H9 (cell line): Measurements from ENCODE around the gene NQO1. TPM values are rescaled to one million over a fixed set of nuclear protein-coding genes. Genes with fewer than 3 reads are reported as not detected.

Experiments used
- DNase-seq: peaks from one replicate; pipeline ENCODE4 v3.0.0-alpha.2; 2017
- H2AFZ ChIP-seq: one replicate; pipeline ENCODE4 v1.6.1; 2013; ENCODE audit warnings: mild to moderate bottlenecking, low read length, control low read depth, moderate library complexity
- H2AK5ac ChIP-seq: 2 replicates; pipeline ENCODE4 v1.6.1; 2013; ENCODE audit warnings: low read length, control low read depth, mixed read lengths; ENCODE audit not compliant: insufficient read length
- H2BK120ac ChIP-seq: one replicate; pipeline ENCODE4 v1.6.1; 2013; ENCODE audit warnings: low read depth, mild to moderate bottlenecking, low read length, control low read depth, inconsistent platforms; ENCODE audit not compliant: poor library complexity, severe bottlenecking
- H2BK12ac ChIP-seq: 2 replicates; pipeline ENCODE4 v1.6.1; 2013; ENCODE audit warnings: low read length, control low read depth, mixed read lengths, low read depth; ENCODE audit not compliant: insufficient read length
- H2BK15ac ChIP-seq: 2 replicates; pipeline ENCODE4 v1.6.1; 2013; ENCODE audit warnings: low read depth, low read length, control low read depth
- H2BK20ac ChIP-seq: one replicate; pipeline ENCODE4 v1.6.1; 2013; ENCODE audit warnings: low read depth, mild to moderate bottlenecking, low read length, control low read depth, inconsistent platforms; ENCODE audit not compliant: poor library complexity, severe bottlenecking
- H2BK5ac ChIP-seq: 2 replicates; pipeline ENCODE4 v1.6.1; 2013; ENCODE audit warnings: low read length, control low read depth, mixed read lengths; ENCODE audit not compliant: insufficient read length
- H3K14ac ChIP-seq: 2 replicates; pipeline ENCODE4 v1.6.1; 2013; ENCODE audit warnings: low read length, control low read depth; ENCODE audit not compliant: insufficient read depth
- H3K18ac ChIP-seq: 2 replicates; pipeline ENCODE4 v1.6.1; 2013; ENCODE audit warnings: low read depth, mild to moderate bottlenecking, mixed read lengths, low read length, control low read depth; ENCODE audit not compliant: insufficient read length
- H3K23ac ChIP-seq: 2 replicates; pipeline ENCODE4 v1.6.1; 2013; ENCODE audit warnings: low read length, control low read depth, mixed read lengths, low read depth; ENCODE audit not compliant: insufficient read length
- H3K23me2 ChIP-seq: 2 replicates; pipeline ENCODE4 v1.6.1; 2013; ENCODE audit warnings: low read depth, mild to moderate bottlenecking, mixed read lengths, low read length, control low read depth; ENCODE audit not compliant: insufficient read length, poor library complexity, severe bottlenecking
- H3K27ac ChIP-seq: 2 replicates; pipeline ENCODE4 v1.5.1; 2013; ENCODE audit warnings: low read length, control low read depth, mixed read lengths, low read depth; ENCODE audit not compliant: insufficient read length
- H3K27me3 ChIP-seq: 2 replicates; pipeline ENCODE4 v1.6.1; 2013; ENCODE audit warnings: low read length, control low read depth, inconsistent platforms; ENCODE audit not compliant: insufficient read depth
- H3K4ac ChIP-seq: 2 replicates; pipeline ENCODE4 v1.6.1; 2013; ENCODE audit warnings: low read depth, mild to moderate bottlenecking, control low read depth, inconsistent platforms, low read length, moderate library complexity
- H3K4me1 ChIP-seq: 2 replicates; pipeline ENCODE4 v1.6.1; 2013; ENCODE audit warnings: low read length, control low read depth, inconsistent platforms; ENCODE audit not compliant: insufficient read depth
- H3K4me2 ChIP-seq: 2 replicates; pipeline ENCODE4 v1.6.1; 2013; ENCODE audit warnings: low read length, control low read depth, mixed read lengths; ENCODE audit not compliant: insufficient read length, insufficient read depth
- H3K56ac ChIP-seq: 2 replicates; pipeline ENCODE4 v1.6.1; 2013; ENCODE audit warnings: low read depth, mild to moderate bottlenecking, mixed read lengths, low read length, control low read depth; ENCODE audit not compliant: insufficient read length
- H3K79me1 ChIP-seq: 2 replicates; pipeline ENCODE4 v1.6.1; 2013; ENCODE audit warnings: low read depth, mild to moderate bottlenecking, moderate library complexity, low read length, control low read depth, inconsistent platforms; ENCODE audit not compliant: insufficient read depth, poor library complexity, severe bottlenecking
- H3K79me2 ChIP-seq: 2 replicates; pipeline ENCODE4 v1.6.1; 2013; ENCODE audit warnings: low read length, control low read depth, inconsistent platforms; ENCODE audit not compliant: insufficient read depth
- H3K9ac ChIP-seq: 2 replicates; pipeline ENCODE4 v1.6.1; 2013; ENCODE audit warnings: low read length, control low read depth, mixed read lengths; ENCODE audit not compliant: insufficient read length; ENCODE audit errors: extremely low read depth
- H3K9me3 ChIP-seq: one replicate; pipeline ENCODE4 v1.6.1; 2013; ENCODE audit warnings: low read depth, low read length, inconsistent platforms; ENCODE audit not compliant: control insufficient read depth
- H3T11ph ChIP-seq: one replicate; pipeline ENCODE4 v1.6.1; 2013; ENCODE audit warnings: mild to moderate bottlenecking, low read length, control low read depth, inconsistent platforms
- H4K20me1 ChIP-seq: one replicate; pipeline ENCODE4 v1.6.1; 2013; ENCODE audit not compliant: control insufficient read depth, insufficient read length, insufficient read depth
- H4K5ac ChIP-seq: 2 replicates; pipeline ENCODE4 v1.6.1; 2013; ENCODE audit warnings: low read depth, mild to moderate bottlenecking, mixed read lengths, low read length, control low read depth; ENCODE audit not compliant: insufficient read length
- H4K8ac ChIP-seq: replicated peaks from 2 replicates; pipeline ENCODE4 v1.6.1; 2013; ENCODE audit warnings: low read length, control low read depth, mixed read lengths, low read depth; ENCODE audit not compliant: insufficient read length
- H4K91ac ChIP-seq: 2 replicates; pipeline ENCODE4 v1.6.1; 2013; ENCODE audit warnings: low read depth, mild to moderate bottlenecking, moderate library complexity, mixed read lengths, low read length, control low read depth; ENCODE audit not compliant: insufficient read length
- H3K27ac Mint-ChIP-seq, 3 experiments: 2 replicates in 2 of 3; 3 replicates in 1 of 3; pipeline ENCODE4 v1.8.0; 2020 to 2021; ENCODE audit warnings: mixed read lengths in 3 of 3, mild to moderate bottlenecking in 1 of 3, moderate library complexity in 1 of 3
- H3K27me3 Mint-ChIP-seq: 2 replicates; pipeline ENCODE4 v1.8.0; 2021; ENCODE audit warnings: low read depth, mild to moderate bottlenecking, moderate library complexity, mixed read lengths
- H3K36me3 Mint-ChIP-seq, 3 experiments: 2 replicates in 2 of 3; 3 replicates in 1 of 3; pipeline ENCODE4 v1.8.0; 2020 to 2021; ENCODE audit warnings: low read depth in 3 of 3, mixed read lengths in 3 of 3; ENCODE audit not compliant: insufficient read depth in 1 of 3
- H3K4me1 Mint-ChIP-seq, 2 experiments: 2 replicates each; pipeline ENCODE4 v1.8.0; 2020; ENCODE audit warnings: mixed read lengths in 2 of 2
- H3K4me3 Mint-ChIP-seq, 2 experiments: 2 replicates in 1 of 2; 3 replicates in 1 of 2; pipeline ENCODE4 v1.8.0; 2020 to 2021; ENCODE audit warnings: mild to moderate bottlenecking in 2 of 2, mixed read lengths in 2 of 2, moderate library complexity in 1 of 2
- H3K9me3 Mint-ChIP-seq, 2 experiments: 2 replicates in 1 of 2; 3 replicates in 1 of 2; pipeline ENCODE4 v1.8.0; 2020; ENCODE audit warnings: mild to moderate bottlenecking in 2 of 2, mixed read lengths in 2 of 2, moderate library complexity in 1 of 2
- WGBS: extraction: QIAGEN DNeasy Blood & Tissue Kit; methylation state at CpG from one replicate; pipeline ENCODE4 v1.1.7; 2013; ENCODE audit warnings: missing lambda C conversion rate, low lambda C conversion rate, mixed read lengths; ENCODE audit not compliant: insufficient read length; ENCODE audit errors: extremely low coverage; 5-methylcytosine and 5-hydroxymethylcytosine counted together
- total RNA-seq: library from RNA; stranded (reverse); gene quantifications from 2 replicates; pipeline ENCODE4 v1.2.1, GENCODE V29; 2021
- TF ChIP-seq, protein P1 (sequence below): fragments of 200-600 bp; sonication (generic); conservative IDR thresholded peaks from 3 replicates; pipeline ENCODE4 v1.8.0; 2021; ENCODE audit warnings: antibody characterized with exemption, mild to moderate bottlenecking

Gene NQO1
- total RNA-seq, 1 experiment from 2014 or later, result 64.6 TPM

DNA sequence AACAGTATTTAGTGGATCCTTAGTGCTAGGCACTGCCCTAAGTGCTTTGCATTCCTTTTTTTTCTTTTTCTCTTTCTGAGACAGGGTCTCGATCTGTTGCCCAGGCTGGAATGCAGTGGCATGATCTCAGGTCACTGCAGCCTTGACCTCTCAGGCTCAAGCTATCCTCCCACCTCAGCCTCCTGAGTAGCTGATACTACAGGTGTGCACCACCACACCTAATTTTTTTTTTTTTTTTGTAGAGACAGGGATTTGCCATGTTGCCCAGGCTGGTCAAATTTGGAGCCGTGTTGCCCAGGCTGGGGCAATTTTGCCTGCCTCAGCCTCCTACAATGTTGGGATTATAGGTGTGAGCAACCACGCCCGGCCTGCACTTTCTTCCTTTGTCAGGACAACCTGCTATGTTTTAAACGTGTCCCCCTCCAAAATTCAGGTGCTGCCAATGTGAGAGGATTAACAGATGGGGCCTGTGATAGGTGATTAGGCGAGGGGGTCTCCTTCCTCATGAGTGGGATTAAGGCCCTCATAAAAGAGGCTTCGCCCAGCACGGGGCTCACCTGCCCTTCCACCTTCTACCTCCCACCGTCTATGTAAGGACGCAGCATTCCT is 5.4 kb downstream of the NQO1 start:
- Histone ChIP-seq H4K8ac (no peak overlapping the region), H2BK12ac (no peak overlapping the region), H2BK20ac (no peak overlapping the region), H3K27ac (no peak overlapping the region), H3K4ac (no peak overlapping the region), H3K79me1 (no peaks in the 10 kb centered on the region), H3K79me2 (peaks cover 2% of the 10 kb centered on the region; the same call in 1 of the 2 replicates), H3K14ac (no peak overlapping the region), H3K9ac (no peak overlapping the region), H3K18ac (no peak overlapping the region), H3T11ph (no peak overlapping the region), H2AK5ac (no peak overlapping the region), H4K91ac (no peak overlapping the region), H4K5ac (no peak overlapping the region), H2BK5ac (no peak overlapping the region), H2BK120ac (no peak overlapping the region), H2AFZ (no peak overlapping the region), H3K4me2 (no peak overlapping the region), H3K23ac (no peak overlapping the region), H3K56ac (no peak overlapping the region), H3K27me3 (no peaks in the 10 kb centered on the region), H2BK15ac (no peak overlapping the region), H3K4me1 (no peaks in the 10 kb centered on the region; the same call in 1 of the 2 replicates), H3K23me2 (peaks cover 2% of the 10 kb centered on the region), H4K20me1 (no peaks in the 10 kb centered on the region), H3K9me3 (no peaks in the 10 kb centered on the region)
- no peak for DNase-seq
- H3K36me3 Mint-ChIP-seq, result peaks cover 5 to 27% (median 12%) of the 10 kb centered on the region in 3 experiments; a peak in 6 of 7 replicates
- H3K27ac Mint-ChIP-seq, result peak overlapping the region in 2 of 3 experiments; percentile 44 to 70; a peak in 4 of 7 replicates
- WGBS, result no CpG with 5 or more reads among the region's 10 CpGs
- H3K9me3 Mint-ChIP-seq, result no peaks in the 10 kb centered on the region; a peak in 1 of 5 replicates
- no peaks in the 10 kb centered on the region for H3K27me3 Mint-ChIP-seq
- peaks cover 14 to 21% of the 10 kb centered on the region in 2 experiments for H3K4me1 Mint-ChIP-seq
- H3K4me3 Mint-ChIP-seq, result no peak overlapping the region
- TF ChIP-seq, protein P1, sequence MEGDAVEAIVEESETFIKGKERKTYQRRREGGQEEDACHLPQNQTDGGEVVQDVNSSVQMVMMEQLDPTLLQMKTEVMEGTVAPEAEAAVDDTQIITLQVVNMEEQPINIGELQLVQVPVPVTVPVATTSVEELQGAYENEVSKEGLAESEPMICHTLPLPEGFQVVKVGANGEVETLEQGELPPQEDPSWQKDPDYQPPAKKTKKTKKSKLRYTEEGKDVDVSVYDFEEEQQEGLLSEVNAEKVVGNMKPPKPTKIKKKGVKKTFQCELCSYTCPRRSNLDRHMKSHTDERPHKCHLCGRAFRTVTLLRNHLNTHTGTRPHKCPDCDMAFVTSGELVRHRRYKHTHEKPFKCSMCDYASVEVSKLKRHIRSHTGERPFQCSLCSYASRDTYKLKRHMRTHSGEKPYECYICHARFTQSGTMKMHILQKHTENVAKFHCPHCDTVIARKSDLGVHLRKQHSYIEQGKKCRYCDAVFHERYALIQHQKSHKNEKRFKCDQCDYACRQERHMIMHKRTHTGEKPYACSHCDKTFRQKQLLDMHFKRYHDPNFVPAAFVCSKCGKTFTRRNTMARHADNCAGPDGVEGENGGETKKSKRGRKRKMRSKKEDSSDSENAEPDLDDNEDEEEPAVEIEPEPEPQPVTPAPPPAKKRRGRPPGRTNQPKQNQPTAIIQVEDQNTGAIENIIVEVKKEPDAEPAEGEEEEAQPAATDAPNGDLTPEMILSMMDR, result no peak
